ENCODE data around the gene GLIS1. TPM values are rescaled to one million over a fixed set of nuclear protein-coding genes. Genes with fewer than 3 reads are reported as not detected.

Gene GLIS1
- total and polyA plus RNA-seq, 10 of the 15 experiments (the other 5 are each of a cell fraction or from before 2014, with no cell fraction given), result not detected

GRCh38 chr1:53689736-53690326, 49.1 kb downstream of the GLIS1 start (continued):
- no peak for TF ChIP-seq NR2F1 (conservative IDR thresholded peaks at IDR 0.05)

- Histone ChIP-seq H3K9me3 (replicated peaks; ENCODE audit: control insufficient read depth, insufficient read depth, low read length) (no peaks in the 10 kb centered on the region), H3K4me1 (ENCODE audit: control insufficient read depth, insufficient read depth, low read length) (no peaks in the 10 kb centered on the region), H3K79me2 (ENCODE audit: control insufficient read depth, insufficient read depth, low read length) (no peaks in the 10 kb centered on the region), H4K20me1 (ENCODE audit: control insufficient read depth, insufficient read depth) (no peaks in the 10 kb centered on the region), H3K27me3 (replicated peaks in 1 of 2; ENCODE audit: control insufficient read depth in 2 of 2, insufficient read depth in 2 of 2, low read length in 1 of 2) (peaks cover 0 to 9% of the 10 kb centered on the region in 2 experiments; a peak in 2 of 4 replicates), H3K4me2 (ENCODE audit: control insufficient read depth, insufficient read depth) (no peak overlapping the region), H3K4me3 (no peak overlapping the region), H2AFZ (ENCODE audit: control insufficient read depth, low read depth, low read length) (no peak overlapping the region), H3K36me3 (ENCODE audit: control insufficient read depth in 2 of 2, insufficient read depth in 2 of 2, low read length in 1 of 2) (no peaks in the 10 kb centered on the region), H3K27ac (ENCODE audit: control insufficient read depth, insufficient read depth) (no peak overlapping the region), H3K9ac (ENCODE audit: control insufficient read depth, insufficient read depth, low read length) (no peak overlapping the region)
- ChIA-PET SMC1A (ENCODE audit: uncharacterized antibody, unreplicated experiment) (no interaction called here), CTCF (no interaction called here), POLR2A (interaction anchor here (0.6 kb wide), 1 partner anchor 56 kb away, joined by 3 read pairs; no protein-coding TSS in a partner anchor), RAD21 (ENCODE audit: unreplicated experiment) (no interaction called here)
- no TSS peak for BruUV-seq (replicated peaks)
- intact Hi-C loops (cut with micrococcal nuclease; ENCODE audit: unreplicated experiment), result loop anchor here (2.0 kb wide), 1 partner anchor 204 kb away; no protein-coding TSS in a partner anchor
- DNase-seq (ENCODE audit: low read depth, low spot score) (no peak), FAIRE-seq (no peak), ATAC-seq (no peak)
- WGBS (ENCODE audit: insufficient coverage, insufficient replicate concordance, low lambda C conversion rate, missing lambda C conversion rate), result 30% methylated on average over 4 of the region's 4 CpGs
- in situ Hi-C loops (cut with MboI), result no loop called here
- TF ChIP-seq EZH2 (IDR thresholded peaks at IDR 0.05; ENCODE audit: borderline replicate concordance, control insufficient read depth, low read depth, low read length) (no peak), RB1 (IDR thresholded peaks at IDR 0.05; ENCODE audit: borderline replicate concordance) (no peak), BACH1 (IDR thresholded peaks at IDR 0.05; ENCODE audit: borderline replicate concordance) (no peak), MEF2A (IDR thresholded peaks at IDR 0.05; ENCODE audit: insufficient read depth, low read depth, low read length) (no peak), MYC (IDR thresholded peaks at IDR 0.05; ENCODE audit: insufficient read depth, insufficient read length, insufficient replicate concordance, low read length, severe bottlenecking) (no peak), E2F4 (IDR thresholded peaks at IDR 0.05; ENCODE audit: low read depth, low read length) (no peak), RFX5 (IDR thresholded peaks at IDR 0.05; ENCODE audit: low read depth, low read length) (no peak), CUX1 (IDR thresholded peaks at IDR 0.05; ENCODE audit: insufficient replicate concordance, low read depth, low read length) (no peak), MAX (IDR thresholded peaks at IDR 0.05; ENCODE audit: low read depth, low read length) (no peak), ZNF24 (IDR thresholded peaks at IDR 0.05) (no peak), CBFB (IDR thresholded peaks at IDR 0.05; ENCODE audit: low read depth) (no peak), PBX3 (IDR thresholded peaks at IDR 0.05; ENCODE audit: insufficient replicate concordance, low read depth, low read length) (no peak)
These were observed 49.7 kb downstream of the GLIS1 start for GRCh38 chr1:53689223-53689622.

All from GM12878 (cell line).